GM19240 (cell line): ENCODE data around the gene MGLL.

Experiments used
- DNase-seq: peaks from one replicate; pipeline ENCODE4 v3.0.0; 2011; ENCODE audit warnings: low spot score; ENCODE audit not compliant: insufficient read length

Gene MGLL

DNA sequence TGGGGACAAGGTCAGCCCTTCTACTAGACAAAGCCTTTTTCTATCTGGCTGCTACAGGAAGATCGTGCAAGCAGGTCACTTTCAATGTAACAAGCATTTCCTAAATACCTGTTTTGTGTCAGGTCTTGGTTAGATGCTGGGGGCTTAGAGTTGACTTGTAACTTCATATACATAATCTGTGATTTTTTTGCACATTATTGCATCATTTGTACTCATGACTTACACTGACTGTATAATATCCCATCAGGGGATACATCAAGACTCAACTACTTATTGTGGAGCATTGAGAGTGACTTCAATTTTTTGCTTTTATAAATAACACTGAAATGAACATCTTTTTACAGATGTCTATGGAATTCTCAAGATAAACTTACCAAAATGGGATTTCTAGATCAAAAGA is 80.6 kb downstream of the MGLL start:
- DNase-seq, result no peak

DNA sequence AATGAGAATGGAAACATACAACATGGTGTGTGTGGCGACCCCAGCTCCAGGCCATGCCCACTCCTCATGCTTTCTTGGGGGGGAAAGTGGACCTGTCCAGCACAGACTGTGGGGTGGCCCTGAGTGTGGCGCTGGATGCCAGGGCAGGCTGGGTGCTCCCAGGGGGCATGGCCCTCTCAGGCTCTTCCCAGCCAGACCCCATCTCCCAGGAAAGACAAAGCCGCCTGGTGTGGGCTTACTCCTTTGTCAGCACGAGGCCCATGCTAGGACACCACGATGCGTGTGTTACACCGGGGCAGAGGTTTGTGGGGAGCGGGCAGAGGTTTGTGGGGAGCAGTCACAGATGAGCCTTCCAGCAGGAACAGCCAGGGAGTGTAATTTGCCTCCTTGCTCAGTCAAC is 81.1 kb downstream of the MGLL start:
- no peak for DNase-seq

DNA sequence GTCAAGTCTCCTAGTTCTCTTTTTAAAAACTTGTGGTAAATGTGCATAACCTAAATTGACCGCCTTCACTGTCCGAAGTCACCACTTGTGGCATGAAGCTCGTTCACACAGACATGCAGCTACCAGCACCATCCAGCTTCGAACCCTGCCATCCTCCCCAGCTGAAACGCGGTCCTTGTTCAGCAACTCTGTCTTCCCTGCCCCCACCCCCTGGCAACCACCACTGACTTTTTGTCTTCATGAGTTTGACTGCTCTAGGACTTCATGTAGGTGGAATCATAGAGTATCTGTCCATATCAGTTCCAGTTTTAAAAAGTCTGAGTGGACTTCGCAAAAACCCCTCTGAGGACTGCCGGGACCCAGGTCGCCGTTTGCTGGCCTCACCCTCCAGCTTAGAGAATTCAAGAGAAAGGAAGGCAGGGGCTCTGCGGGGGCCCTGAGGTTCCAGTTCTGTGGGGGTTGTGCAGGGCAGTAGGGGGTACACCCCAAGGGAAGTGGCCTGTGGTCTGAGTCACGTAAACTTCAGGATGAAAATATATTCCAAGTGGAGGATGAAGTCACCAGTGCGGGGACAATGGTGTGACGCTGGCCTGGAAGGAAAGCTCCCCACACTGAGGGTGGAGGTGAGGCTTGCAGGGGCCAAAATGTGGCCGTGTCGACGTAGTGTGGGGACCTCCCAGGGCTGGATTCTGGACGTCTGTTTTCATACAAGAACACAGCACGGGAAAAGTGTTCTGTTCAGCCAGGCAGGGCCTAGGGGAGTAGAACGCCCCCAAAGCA is 82.0 kb downstream of the MGLL start:
- DNase-seq, result no peak

DNA sequence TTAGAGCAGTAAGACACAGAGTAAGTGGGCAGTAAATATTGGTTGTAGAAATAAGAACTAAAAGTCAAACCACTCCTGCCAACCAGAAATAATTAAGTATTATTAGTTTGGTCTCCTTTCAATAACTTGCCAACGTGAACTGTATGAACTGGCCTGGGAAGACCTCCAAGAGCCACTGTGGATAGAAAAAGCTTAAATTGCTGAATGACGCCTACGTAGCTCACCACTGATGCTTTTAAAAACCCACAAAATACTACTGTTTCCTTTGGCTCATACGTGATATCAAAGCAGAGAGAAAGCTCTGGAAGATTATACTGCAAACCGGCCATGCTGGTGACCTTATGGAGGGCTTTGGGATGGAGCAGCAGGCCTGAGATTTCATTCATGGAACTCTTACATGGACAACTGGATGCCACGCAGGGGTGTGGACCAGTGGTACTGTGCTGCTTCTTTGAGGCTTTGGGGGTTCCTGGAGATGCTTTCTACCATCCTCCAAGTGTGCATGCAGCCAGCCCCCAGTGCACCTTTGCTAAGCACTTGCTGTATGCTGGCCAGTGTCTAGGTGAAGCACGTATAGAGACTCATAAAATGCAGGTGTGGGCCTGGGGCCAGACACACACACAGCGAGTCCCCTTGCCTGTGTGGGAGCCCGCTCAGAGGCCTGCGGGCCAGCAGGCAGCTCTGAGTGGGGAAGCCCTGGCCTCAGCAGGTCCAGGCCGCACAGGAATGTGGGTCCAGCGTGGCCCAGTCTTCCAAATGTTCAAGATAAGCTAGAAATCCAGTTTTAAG is 82.8 kb downstream of the MGLL start:
- no peak for DNase-seq

DNA sequence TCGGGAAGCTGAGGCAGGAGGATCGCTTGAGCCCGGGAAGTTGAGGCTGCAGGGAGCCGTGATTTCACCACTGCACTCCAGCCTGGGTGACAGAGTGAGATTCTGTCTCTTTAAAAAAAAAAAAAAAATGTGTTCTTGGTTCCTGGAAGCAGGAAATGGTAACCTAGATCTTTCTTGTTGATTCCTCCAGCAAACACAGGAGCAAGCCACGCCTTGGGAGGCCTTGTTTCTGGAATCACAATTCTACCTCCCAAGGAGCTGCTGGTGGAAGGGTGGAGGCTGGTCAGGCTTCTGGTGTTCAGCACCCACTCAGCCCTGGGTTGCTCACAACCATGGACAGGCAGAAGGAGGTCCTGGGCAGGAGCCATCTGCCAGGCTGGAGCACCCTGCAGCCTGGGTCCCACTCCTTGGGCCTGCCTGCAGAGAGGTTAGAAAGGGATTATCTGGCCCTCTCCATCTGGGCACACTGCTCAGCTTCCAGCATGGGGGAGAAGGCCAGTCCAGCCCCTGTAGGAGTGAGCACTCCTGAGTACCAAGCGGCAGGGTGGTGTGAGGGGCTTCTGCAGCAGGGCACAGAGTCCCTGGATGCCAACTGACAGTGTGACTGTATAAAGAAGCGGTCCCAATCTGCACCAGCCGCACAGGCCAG is 84.0 kb downstream of the MGLL start:
- no peak for DNase-seq

DNA sequence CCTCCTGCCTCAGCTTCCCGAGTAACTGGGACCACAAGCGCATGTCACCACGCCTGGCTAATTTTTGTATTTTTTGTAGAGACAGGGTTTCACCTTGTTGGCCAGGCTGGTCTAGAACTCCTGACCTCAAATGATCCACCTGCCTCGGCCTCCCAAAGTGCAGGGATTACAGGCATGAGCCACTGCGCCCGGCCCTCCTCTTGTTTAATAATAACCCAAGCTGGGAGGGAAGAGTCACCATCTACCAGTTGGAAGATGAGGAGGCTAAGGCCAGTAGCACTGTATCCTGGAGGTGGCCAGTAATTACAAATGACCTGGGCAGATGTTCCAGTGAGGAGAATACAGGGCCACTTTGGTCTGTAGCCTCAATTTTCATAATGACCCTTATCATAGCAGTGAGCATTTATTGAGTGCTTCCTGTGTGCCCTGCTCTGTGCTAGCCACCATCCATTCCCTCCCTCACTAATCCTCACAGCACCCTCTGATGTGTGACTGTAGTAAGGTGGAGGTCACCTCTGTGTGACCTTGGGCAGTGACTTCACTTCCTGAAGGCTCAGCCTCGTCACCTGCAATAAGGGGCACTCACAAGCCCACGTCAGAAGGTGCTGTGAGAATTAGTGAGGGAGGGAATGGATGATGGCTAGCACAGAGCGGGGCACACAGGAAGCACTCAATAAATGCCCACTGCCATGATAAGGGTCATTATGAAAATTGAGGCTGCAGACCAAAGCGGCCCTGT is 85.3 kb downstream of the MGLL start:
- DNase-seq, result no peak

DNA sequence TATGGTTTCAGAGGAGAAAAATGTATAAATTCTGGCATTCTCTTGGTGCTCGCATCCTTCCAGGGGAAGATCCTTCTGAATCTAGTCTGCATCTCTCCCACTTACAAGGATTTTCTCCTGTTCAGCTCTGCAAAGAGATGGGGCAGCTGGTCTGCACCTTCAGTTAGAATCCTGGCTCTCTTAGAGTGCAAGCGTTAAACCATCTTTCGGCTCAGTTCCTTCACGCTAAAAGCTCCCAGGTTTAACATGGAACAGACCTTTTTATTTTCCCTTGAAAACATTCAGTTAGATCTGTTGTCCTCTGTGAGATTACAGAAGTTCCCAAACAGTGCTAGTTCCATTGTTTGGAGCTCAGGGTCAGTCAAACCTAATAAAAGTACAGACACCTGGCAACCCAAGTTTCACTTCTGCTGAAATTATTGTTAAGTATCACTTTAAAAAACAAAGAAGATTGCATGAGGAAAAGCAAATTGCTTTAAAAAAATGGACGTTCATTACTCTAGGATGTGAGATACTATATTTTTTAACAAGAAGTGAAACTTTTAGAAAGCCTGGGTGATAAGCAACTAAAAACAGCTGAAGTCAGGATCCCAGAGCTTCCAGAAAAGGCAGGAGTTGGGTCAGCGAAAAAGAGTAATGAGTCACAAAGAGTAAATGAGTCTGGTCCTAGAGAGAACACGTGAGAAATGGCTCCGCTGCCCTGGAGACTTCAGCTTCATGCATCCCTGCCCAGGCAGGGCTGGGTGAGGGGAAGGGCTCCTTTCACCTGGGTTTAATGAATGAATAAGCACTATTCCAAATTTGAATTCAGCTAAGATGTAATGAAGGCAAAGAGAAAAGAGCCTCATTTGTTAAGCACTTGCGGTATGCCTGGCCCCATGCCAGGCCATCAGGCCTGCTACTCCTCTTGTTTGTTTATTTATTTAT is 86.3 kb downstream of the MGLL start:
- peak; percentile 63 for DNase-seq

DNA sequence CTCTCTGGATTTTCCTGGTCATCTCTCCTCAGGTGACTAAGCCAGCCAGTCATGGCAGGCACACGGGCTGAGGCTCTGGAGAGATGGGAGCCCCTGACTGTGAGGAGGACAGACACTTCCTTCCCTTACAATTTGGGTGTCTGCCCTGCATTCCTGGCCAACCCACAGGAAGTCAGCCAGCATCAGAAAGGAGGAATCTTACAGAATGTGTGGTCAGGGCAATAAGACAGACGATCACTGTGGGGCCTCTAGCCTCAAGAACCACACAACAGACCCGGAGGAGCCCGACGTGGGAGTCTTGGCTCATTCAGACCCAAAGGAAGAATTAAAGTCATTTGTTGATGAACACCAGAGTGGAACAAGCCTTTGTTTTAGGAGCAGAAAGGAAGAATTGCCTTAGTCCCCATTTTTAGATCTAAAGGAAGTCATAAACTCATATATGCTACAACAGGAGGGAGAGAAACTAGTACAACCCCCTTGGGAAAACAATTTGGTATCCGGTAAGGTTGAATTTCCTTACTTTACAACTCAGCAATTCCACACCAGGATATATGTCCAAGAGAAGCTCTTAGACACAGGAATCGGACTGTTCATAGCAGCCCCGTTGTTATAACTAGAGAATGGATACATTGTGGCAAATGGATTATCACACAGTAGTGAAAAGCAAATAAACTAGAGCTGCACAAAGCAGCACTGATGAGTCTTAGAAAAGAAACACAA is 87.4 kb downstream of the MGLL start:
- DNase-seq, result no peak

DNA sequence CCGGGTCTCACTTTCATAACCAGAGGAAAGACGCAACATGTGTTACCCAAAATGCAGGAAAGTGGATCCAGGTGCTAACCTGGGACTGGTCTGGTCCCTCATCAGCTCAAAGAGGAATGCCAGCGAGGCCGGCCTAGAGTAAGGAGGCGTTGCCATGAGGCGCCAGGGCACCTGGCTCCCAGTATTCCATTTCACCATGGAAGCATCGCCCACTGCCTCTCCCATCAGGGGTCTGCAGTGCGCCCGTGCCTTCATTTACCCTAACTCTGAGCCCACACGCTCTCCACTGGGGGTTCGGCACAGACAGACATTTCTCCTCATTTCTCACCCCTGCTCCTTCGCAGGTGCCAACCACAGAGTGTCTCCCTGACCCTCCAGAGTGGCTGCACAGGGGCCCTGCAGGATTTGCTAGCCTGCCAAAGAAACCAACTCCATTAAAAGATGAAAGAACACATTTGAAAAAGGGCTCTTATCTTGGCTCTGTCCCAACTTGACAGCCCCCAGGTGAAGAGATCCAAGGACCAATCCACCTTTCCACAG is 88.1 kb downstream of the MGLL start:
- DNase-seq, result no peak

DNA sequence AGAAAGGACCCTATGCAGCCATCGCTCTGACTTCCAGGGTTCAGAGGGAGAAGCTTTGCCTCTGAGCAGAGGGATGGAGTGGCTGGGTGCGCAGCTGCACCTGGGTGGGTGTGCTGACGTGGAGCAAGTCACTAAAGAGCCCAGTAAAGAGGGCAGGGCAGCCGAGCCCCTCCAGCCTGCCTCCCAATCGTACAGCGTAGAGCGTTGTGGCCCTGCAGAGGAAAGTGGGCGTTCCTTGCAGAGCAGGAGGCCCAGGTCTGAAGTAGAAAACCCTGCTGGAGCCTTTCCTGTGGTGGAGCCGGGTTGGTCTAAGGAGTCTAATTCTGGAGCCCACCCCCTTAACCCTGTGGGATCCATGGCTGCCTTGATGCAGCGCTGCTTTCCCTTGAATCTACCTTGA is 88.5 kb downstream of the MGLL start:
- DNase-seq, result no peak

DNA sequence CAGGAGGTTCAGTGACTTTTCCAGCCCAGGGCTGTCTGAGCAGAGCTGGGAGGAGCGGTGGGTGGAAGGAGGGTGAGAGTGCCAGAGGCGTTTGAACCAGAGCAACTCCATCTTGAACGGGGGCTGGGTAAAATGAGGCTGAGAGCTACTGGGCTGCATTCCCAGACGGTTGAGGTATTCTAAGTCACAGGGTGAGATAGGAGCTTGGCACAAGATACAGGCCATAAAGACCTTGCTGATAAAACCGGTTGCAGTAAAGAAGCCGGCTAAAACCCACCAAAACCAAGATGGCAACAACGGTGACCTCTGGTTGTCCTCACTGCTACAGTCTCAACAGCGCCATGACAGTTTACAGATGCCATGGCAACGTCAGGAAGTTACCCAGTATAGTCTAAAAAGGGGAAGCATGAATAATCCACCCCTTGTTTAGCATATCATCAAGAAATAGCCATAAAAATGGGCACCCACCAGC is 89.4 kb downstream of the MGLL start:
- no peak for DNase-seq

DNA sequence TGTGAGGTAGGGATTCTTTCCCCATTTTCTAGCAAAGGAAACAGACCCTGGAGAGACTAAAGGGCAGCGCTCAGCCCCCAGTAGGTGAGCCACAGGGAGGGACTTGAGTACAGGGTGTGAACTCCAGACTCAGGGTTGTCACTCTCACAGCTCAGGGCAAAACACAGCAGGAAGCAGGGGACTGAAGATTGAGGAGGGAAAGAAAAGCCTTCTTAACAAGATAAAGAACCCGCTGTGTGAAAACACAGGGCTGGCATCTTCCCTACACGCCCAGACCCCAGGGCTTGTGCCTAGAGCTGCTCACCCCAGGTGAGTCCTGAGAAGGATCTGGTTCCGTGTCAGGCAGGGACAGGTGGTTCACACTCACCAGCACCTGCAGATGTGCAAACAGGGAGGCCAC is 90.0 kb downstream of the MGLL start:
- no peak for DNase-seq

DNA sequence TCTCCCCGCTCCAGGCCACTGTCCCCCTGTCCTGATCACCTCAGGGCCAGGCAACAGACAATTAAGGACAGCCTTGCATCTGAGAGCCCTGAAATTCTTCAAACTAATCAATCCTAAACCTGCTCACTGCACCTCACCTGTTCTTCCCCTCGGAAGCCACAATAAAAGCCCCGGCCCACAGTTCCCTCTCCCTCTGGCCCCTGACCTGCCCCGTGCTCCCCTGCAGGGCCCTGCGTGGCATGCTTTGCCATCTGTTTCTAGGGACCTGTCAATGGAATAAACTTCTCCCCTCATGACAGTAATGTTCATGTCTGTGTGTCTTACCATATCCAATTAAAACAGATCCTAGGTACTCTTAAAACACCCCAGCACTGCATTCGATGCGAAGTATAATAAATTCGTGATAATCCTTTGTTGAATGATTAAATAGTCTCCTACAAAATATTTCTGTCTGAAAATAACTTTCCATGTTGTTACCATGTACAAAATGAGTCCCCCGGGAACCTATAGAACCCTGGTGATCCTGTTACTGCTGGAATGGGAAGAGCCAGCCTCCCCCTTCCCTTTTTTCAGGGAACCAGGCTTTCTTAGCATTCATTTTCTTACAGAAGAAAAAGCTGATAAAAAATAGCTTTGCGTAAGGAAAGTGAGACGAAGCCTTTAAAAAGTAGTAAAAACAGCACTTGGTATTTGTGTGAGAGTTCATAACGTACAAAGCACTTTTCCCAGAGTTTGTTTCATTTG is 90.6 kb downstream of the MGLL start:
- no peak for DNase-seq

DNA sequence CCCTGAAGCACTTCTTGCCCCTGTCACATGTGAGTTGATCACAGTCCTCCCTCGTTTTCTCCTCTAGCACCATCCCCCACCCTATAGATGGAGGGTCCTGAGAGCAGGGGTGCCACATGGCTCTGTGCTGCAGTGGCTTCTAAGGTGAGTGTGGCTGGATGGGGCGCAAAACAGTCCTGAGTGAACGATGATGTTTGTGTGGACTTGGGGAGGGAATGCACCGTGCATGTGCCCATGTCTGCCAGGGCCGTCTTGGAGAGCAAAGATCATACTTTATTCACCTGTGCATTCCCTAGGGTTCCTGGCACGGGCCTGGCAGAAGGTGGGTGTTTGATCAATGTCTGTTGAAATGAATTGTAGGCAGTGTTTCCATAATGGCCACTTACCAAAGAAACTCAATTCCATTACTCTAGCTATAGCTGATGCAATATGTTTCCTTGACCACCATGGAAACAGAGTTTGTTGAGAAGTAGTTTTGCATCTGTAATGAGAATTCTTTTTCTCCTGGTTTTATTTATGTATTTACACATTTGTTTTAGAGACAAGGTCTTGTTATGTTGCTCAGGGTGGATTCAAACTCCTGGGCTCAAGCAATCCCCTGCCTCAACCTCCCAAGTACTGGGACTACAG is 91.5 kb downstream of the MGLL start:
- no peak for DNase-seq

DNA sequence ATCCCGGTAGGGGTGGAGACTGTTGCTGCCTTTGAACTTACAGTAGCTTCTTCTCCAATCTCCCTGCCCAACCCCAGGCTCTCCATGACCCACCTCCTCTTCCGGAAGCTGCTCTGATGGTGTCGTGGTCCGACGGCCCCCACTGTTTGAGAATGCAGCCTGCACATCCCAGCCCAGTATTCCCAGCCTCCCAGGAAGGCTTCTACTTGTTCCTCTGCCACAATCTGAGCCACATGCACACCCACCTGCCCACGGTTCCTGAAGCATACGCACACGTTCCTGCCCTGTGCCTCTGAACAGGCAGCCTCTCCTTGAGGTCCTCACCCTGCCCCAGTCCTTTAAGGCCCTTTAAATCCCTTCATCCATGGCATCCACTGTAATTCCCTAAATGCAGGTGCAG is 92.1 kb downstream of the MGLL start:
- no peak for DNase-seq

DNA sequence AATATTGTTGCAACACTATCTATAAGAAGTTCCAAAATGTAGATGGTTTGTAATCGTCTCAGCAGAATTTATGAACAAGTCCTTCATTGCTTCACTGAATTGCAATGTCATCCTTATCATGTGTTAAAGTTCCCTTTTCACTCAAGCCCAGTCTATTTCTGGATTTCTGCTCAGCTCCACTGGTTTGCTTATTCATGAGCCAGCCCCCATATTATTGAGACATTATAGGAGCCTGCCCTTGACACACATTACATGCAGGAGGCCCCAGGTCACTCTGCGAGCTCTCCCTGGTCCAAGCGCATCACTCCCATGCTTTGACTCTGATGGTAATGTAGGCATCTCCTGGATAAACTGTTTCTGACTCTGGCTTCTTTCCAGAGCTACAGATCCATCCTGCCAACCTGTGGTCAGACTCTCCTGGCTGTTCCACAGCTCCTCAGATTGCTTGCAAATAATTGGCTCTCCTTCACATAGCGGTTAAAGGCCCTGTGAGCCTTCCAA is 92.7 kb downstream of the MGLL start:
- no peak for DNase-seq

DNA sequence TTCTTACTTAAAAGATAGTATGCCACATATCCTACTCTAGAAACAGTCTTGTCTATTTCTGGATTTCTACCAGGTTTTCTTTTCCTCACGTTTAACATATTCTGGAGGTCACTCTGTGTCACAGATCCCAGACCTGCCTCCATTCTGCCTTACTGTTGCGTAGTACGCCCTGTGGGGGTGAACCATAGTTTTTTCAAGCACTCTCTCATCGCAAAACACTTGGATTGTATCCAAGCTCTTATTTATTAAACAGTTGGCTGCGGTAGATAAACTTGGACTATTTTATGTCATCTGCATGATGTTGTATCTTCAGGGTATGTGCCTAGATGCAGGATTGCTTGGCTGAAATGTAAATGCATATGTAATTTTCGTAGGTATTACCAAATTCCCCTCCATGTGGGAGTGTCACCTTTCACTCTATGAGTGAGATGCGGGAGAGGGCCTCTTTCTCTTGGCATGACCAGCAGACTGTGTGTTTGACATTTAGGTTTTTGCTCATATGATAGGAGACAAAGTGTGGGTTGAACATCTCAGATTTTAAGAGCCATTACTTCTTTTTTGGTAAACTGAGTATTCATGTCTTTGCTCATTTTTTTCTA is 93.8 kb downstream of the MGLL start:
- no peak for DNase-seq

DNA sequence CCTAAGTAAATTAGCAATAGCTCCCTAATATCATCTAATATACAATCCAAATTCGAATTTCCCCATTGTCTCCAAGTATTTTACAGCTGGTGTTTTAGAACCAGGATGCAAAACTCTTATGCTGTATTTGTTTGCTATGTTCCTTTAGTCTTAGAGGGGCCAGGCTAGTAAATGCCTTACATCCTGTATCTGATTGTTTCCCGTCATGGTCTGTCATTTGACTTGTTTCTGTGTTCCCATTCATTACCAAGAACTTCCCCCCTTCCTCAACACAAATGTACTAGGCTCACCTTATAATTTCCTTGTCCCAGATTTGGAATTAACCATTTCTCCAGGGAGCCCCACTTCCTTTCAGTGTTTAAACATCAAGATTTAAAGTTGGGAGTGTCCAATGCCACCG is 95.4 kb downstream of the MGLL start:
- DNase-seq, result no peak
